A673 (cell line): Measurements from ENCODE around the gene LBR. TPM values are rescaled to one million over a fixed set of nuclear protein-coding genes. Genes with fewer than 3 reads are reported as not detected.

Experiments used
- BruUV-seq: library from RNA; stranded (reverse); fragments of 400-500 nt; replicated peaks from 2 replicates; lab custom pipeline; 2021; lab: Mats Ljungman, UMichigan
- CTCF ChIA-PET: fragments of 300-600 bp; sonication (Branson Sonifier 250); formaldehyde crosslinking; loops from one replicate; lab custom pipeline; 2022; ENCODE audit warnings: antibody characterized with exemption; lab: Charles Lee
- POLR2A ChIA-PET: fragments of 300-600 bp; sonication (Branson Sonifier 250); formaldehyde crosslinking; loops from one replicate; lab custom pipeline; 2022; ENCODE audit warnings: antibody characterized with exemption; ENCODE audit not compliant: low non-redundant PET; lab: Charles Lee
- DNase-seq: peaks from one replicate; pipeline ENCODE4 v3.0.0-alpha.2; 2015; ENCODE audit warnings: low spot score
- H3K27ac ChIP-seq: fragments of 200-600 bp; sonication (generic); 2 replicates; pipeline ENCODE4 v1.5.1; 2016; ENCODE audit warnings: mixed run types, low read depth, mild to moderate bottlenecking, mixed read lengths, antibody characterized with exemption, low read length; ENCODE audit not compliant: poor library complexity, severe bottlenecking
- H3K27me3 ChIP-seq: fragments of 200-600 bp; sonication (generic); replicated peaks from 2 replicates; pipeline ENCODE4 v1.6.1; 2017; ENCODE audit warnings: mixed run types, low read depth, mild to moderate bottlenecking, mixed read lengths, antibody characterized with exemption, low read length; ENCODE audit not compliant: insufficient read depth, poor library complexity
- H3K36me3 ChIP-seq: fragments of 200-600 bp; sonication (generic); 2 replicates; pipeline ENCODE4 v1.6.1; 2016; ENCODE audit warnings: mixed run types, mild to moderate bottlenecking, mixed read lengths, antibody characterized with exemption, low read length; ENCODE audit not compliant: insufficient read depth, poor library complexity, severe bottlenecking
- H3K4me1 ChIP-seq: fragments of 200-600 bp; sonication (generic); 2 replicates; pipeline ENCODE4 v1.6.1; 2017; ENCODE audit warnings: mixed run types, mild to moderate bottlenecking, mixed read lengths, antibody characterized with exemption, low read length; ENCODE audit not compliant: insufficient read depth, poor library complexity, severe bottlenecking
- H3K4me3 ChIP-seq: fragments of 200-600 bp; sonication (generic); 2 replicates; pipeline ENCODE4 v1.5.1; 2016; ENCODE audit warnings: low read depth, mixed run types, mild to moderate bottlenecking, mixed read lengths, low read length; ENCODE audit not compliant: poor library complexity, severe bottlenecking
- H3K9me3 ChIP-seq: fragments of 200-600 bp; sonication (generic); 2 replicates; pipeline ENCODE4 v1.6.1; 2016; ENCODE audit warnings: mixed run types, low read depth, mild to moderate bottlenecking, mixed read lengths, antibody characterized with exemption, low read length; ENCODE audit not compliant: poor library complexity, severe bottlenecking
- CTCF ChIP-seq: fragments of 300-800, 200-600 bp; sonication (generic); conservative IDR thresholded peaks from 2 replicates; pipeline ENCODE4 v1.5.1; 2017; ENCODE audit warnings: low read depth, mild to moderate bottlenecking, antibody characterized with exemption, low read length, moderate library complexity, mixed read lengths
- EZH2 ChIP-seq: fragments of 200-600 bp; sonication (generic); IDR thresholded peaks from 2 replicates; pipeline ENCODE4 v1.6.1; 2017; ENCODE audit warnings: borderline replicate concordance, low read depth, mild to moderate bottlenecking, mixed read lengths, antibody characterized with exemption, low read length; ENCODE audit not compliant: poor library complexity, severe bottlenecking
- intact Hi-C: fragments of 100-400 bp; cut with micrococcal nuclease; formaldehyde crosslinking; loops from one replicate; pipeline ENCODE4 v1.10.0; 2022; ENCODE audit not compliant: unreplicated experiment
- total RNA-seq: library from RNA; stranded (reverse); gene quantifications from 2 replicates; pipeline ENCODE4 v1.2.3, GENCODE V29; 2021

Gene LBR
- total RNA-seq, 1 experiment from 2014 or later: 147 TPM

DNA sequence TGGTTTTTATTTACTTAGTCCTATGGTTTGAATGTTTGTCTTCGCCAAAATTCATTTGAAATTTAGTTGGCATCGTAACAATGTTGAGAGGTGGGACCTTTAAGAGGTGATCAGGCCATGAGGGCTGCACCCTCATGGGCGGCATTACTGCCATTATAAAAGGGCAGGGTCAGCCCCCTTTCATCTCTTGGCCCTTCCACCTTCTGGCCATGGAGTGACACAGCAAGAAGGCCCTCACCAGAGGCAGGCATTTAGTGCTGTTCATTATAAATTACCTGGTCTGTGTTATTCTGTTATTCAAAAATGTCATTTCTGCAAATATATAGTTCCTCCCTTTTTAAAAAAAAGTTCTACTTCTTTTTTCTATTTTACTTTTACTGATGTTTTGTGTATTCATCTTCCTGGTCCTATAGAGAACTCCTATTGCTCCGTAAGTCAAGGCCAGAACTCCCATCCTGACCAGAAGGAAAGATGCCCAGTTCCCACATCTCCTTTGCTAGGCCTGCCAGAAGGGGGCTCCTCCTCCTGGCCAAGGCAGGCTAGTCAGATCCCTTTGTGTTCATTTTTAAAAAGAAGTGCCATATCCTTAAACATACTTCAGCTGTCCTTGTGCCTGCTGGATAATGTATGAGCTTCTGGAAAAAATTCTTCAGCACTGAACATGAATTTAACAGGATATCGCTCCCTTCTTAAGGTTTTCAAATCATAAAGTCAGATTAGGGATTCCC lies 10.0 kb upstream of the LBR start:
- H3K9me3 ChIP-seq: no peaks in the 10 kb centered on the region
- CTCF ChIA-PET: interaction anchor here (0.6 kb wide), 1 partner anchor 34 kb away, joined by 3 read pairs; no protein-coding TSS in a partner anchor
- TF ChIP-seq CTCF (peak; percentile 75), EZH2 (no peak)
- H3K4me3 ChIP-seq: no peak overlapping the region
- H3K27ac ChIP-seq: no peak overlapping the region
- BruUV-seq: no TSS peak
- POLR2A ChIA-PET: no interaction called here
- intact Hi-C loops: no loop called here
- H3K27me3 ChIP-seq: no peaks in the 10 kb centered on the region
- peaks cover 8% of the 10 kb centered on the region for H3K4me1 ChIP-seq
- no peaks in the 10 kb centered on the region for H3K36me3 ChIP-seq
- DNase-seq: peak; percentile 58

DNA sequence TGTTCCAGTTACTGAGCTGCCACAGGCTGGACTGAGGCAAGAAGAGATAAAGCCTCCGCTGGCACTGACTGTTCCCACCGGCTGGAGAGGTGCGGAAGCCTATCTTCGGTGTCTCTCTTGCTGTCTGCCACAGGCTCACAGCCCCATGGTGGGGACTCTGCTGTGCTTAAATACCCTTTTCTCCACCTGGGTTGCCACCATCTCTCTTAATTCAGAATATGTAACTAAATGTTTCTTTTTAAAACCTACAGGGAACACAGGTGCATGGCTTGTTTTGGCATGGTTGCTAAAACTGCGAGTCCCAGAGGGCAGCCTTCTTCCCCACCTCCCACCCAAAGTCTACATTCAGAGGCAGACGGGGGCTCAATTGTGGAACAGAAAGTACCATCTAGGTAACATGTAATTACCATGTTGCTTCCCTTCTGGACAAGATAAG lies 8.1 kb upstream of the LBR start:
- POLR2A ChIA-PET: no interaction called here
- Histone ChIP-seq H3K4me1 (no peaks in the 10 kb centered on the region), H3K27ac (no peak overlapping the region), H3K9me3 (no peaks in the 10 kb centered on the region), H3K36me3 (no peaks in the 10 kb centered on the region), H3K27me3 (no peaks in the 10 kb centered on the region), H3K4me3 (no peak overlapping the region)
- DNase-seq: no peak
- no TSS peak for BruUV-seq
- CTCF ChIA-PET: no interaction called here
- intact Hi-C loops: no loop called here
- TF ChIP-seq CTCF (no peak), EZH2 (no peak)

- intact Hi-C loops: no loop called here
- H3K4me3 ChIP-seq: no peak overlapping the region
- H3K4me1 ChIP-seq: no peaks in the 10 kb centered on the region
- no peaks in the 10 kb centered on the region for H3K27me3 ChIP-seq
- H3K27ac ChIP-seq: no peak overlapping the region
- BruUV-seq: no TSS peak
- no peak for DNase-seq
- POLR2A ChIA-PET: no interaction called here
- H3K9me3 ChIP-seq: no peaks in the 10 kb centered on the region
- CTCF ChIA-PET: no interaction called here
- no peak for TF ChIP-seq CTCF
- TF ChIP-seq EZH2: no peak
- no peaks in the 10 kb centered on the region for H3K36me3 ChIP-seq
Measured at GRCh38 chr1:225435487-225435886, 7.6 kb upstream of the LBR start.
